CD4-positive, CD25-positive, alpha-beta regulatory T cell (primary cell): ENCODE measurements around the gene LRMDA. TPM values are rescaled to one million over a fixed set of nuclear protein-coding genes. Genes with fewer than 3 reads are reported as not detected.

Source experiments
- ATAC-seq, 2 donors: fragments of 150-1000 bp; cut with Tn5 transposase; one replicate each; pipeline ENCODE4 v1.10.0; 2021; ENCODE audit warnings: low read depth in 2 of 2, moderate number of reproducible peaks in 2 of 2, moderate library complexity in 1 of 2
- DNase-seq, 3 donors: peaks; one replicate each; pipeline versions ENCODE4 v3.0.0 to v3.0.0-alpha.2; 2012 to 2022; ENCODE audit warnings: mixed read lengths in 1 of 3
- H3K27ac ChIP-seq: one replicate; pipeline ENCODE4 v1.7.0; 2013; ENCODE audit warnings: mild to moderate bottlenecking, low read length; ENCODE audit not compliant: insufficient read depth, poor library complexity, severe bottlenecking
- H3K27me3 ChIP-seq: one replicate; pipeline ENCODE4 v1.7.0; 2013; ENCODE audit warnings: low read length; ENCODE audit not compliant: control insufficient read depth, insufficient read depth
- H3K36me3 ChIP-seq: one replicate; pipeline ENCODE4 v1.7.0; 2013; ENCODE audit warnings: mild to moderate bottlenecking, low read length, moderate library complexity; ENCODE audit not compliant: control insufficient read depth, insufficient read depth
- H3K4me1 ChIP-seq: 2 replicates; pipeline ENCODE4 v1.7.0; 2013; ENCODE audit warnings: mild to moderate bottlenecking, low read length; ENCODE audit not compliant: insufficient read depth, control insufficient read depth, poor library complexity, severe bottlenecking
- H3K4me3 ChIP-seq: one replicate; pipeline ENCODE4 v1.7.0; 2013; ENCODE audit warnings: low read depth, mild to moderate bottlenecking, low read length, moderate library complexity
- H3K9me3 ChIP-seq, 2 experiments: 1 replicate in 1 of 2; 2 replicates in 1 of 2; pipeline ENCODE4 v1.7.0; 2013; ENCODE audit warnings: low read length in 2 of 2, mild to moderate bottlenecking in 1 of 2, moderate library complexity in 1 of 2; ENCODE audit not compliant: control insufficient read depth in 2 of 2
- H3K27ac Mint-ChIP-seq, 3 donors: one replicate each; pipeline ENCODE4 v1.8.0; 2020 to 2022; ENCODE audit warnings: mild to moderate bottlenecking in 3 of 3, mixed read lengths in 3 of 3, moderate library complexity in 2 of 3
- H3K27me3 Mint-ChIP-seq: one replicate; pipeline ENCODE4 v1.8.0; 2022; ENCODE audit warnings: mild to moderate bottlenecking, mixed read lengths
- H3K36me3 Mint-ChIP-seq: one replicate; pipeline ENCODE4 v1.8.0; 2020; ENCODE audit warnings: mixed read lengths
- H3K4me1 Mint-ChIP-seq, 4 donors: one replicate each; pipeline ENCODE4 v1.8.0; 2020 to 2022; ENCODE audit warnings: mixed read lengths in 4 of 4, mild to moderate bottlenecking in 1 of 4
- H3K4me3 Mint-ChIP-seq, 4 donors: one replicate each; pipeline ENCODE4 v1.8.0; 2020 to 2022; ENCODE audit warnings: mild to moderate bottlenecking in 4 of 4, mixed read lengths in 4 of 4, moderate library complexity in 3 of 4
- H3K9me3 Mint-ChIP-seq, 7 donors: one replicate each; pipeline ENCODE4 v1.8.0; 2020 to 2022; ENCODE audit warnings: mixed read lengths in 7 of 7, mild to moderate bottlenecking in 3 of 7, moderate library complexity in 2 of 7
- polyA plus RNA-seq, 4 donors: library from polyadenylated mRNA; unstranded; fragments of 300-500 nt; fragmentation: Illumina TruSeq; gene quantifications; one replicate each; pipeline ENCODE4 v1.2.3, GENCODE V29; 2021
- total RNA-seq: library from RNA; stranded (reverse); gene quantifications from one replicate; pipeline ENCODE4 v1.2.3, GENCODE V29; 2022

LRMDA gene
- total and polyA plus RNA-seq, 5 donors from 2014 or later: 0.10 TPM; not detected in 4

- Mint-ChIP-seq H3K9me3 (peaks cover 0 to 8% (median 3%) of the 10 kb centered on the region in 7 donors), H3K4me1 (peaks cover 0 to 11% (median 0%) of the 10 kb centered on the region in 4 donors), H3K27me3 (no peaks in the 10 kb centered on the region), H3K4me3 (no peak overlapping the region), H3K27ac (no peak overlapping the region), H3K36me3 (no peaks in the 10 kb centered on the region)
- Histone ChIP-seq H3K27ac (no peak overlapping the region), H3K36me3 (no peaks in the 10 kb centered on the region), H3K4me1 (no peaks in the 10 kb centered on the region), H3K4me3 (no peak overlapping the region), H3K27me3 (no peaks in the 10 kb centered on the region), H3K9me3 (no peaks in the 10 kb centered on the region)
- ATAC-seq (no peak), DNase-seq (no peak)
These were observed 866.4 kb downstream of the LRMDA start for GRCh38 chr10:76297780-76298281.

GRCh38 chr10:76298329-76298728, 866.9 kb downstream of the LRMDA start:
- Mint-ChIP-seq H3K27ac (no peak overlapping the region), H3K4me1 (peaks cover 0 to 12% (median 0%) of the 10 kb centered on the region in 4 donors), H3K9me3 (peaks cover 0 to 8% (median 3%) of the 10 kb centered on the region in 7 donors), H3K27me3 (no peaks in the 10 kb centered on the region), H3K4me3 (no peak overlapping the region), H3K36me3 (no peaks in the 10 kb centered on the region)
- no peaks in the 10 kb centered on the region for H3K27me3 ChIP-seq
- H3K27ac ChIP-seq: no peak overlapping the region
- DNase-seq (no peak), ATAC-seq (no peak)
- no peaks in the 10 kb centered on the region for H3K36me3 ChIP-seq
- no peaks in the 10 kb centered on the region for H3K4me1 ChIP-seq
- no peak overlapping the region for H3K4me3 ChIP-seq
- no peaks in the 10 kb centered on the region for H3K9me3 ChIP-seq

- H3K4me3 Mint-ChIP-seq: no peak overlapping the region
- peaks cover 0 to 18% (median 2%) of the 10 kb centered on the region in 4 donors for H3K4me1 Mint-ChIP-seq
- no peaks in the 10 kb centered on the region for H3K27me3 ChIP-seq
- no peak overlapping the region for H3K27ac Mint-ChIP-seq
- H3K4me3 ChIP-seq: no peak overlapping the region
- H3K9me3 Mint-ChIP-seq: peaks cover 0 to 8% (median 3%) of the 10 kb centered on the region in 7 donors
- ATAC-seq: no peak
- no peaks in the 10 kb centered on the region for H3K36me3 Mint-ChIP-seq
- peaks cover 1% of the 10 kb centered on the region for H3K27me3 Mint-ChIP-seq
- no peaks in the 10 kb centered on the region for H3K4me1 ChIP-seq
- no peaks in the 10 kb centered on the region for H3K36me3 ChIP-seq
- H3K27ac ChIP-seq: no peak overlapping the region
- H3K9me3 ChIP-seq: no peaks in the 10 kb centered on the region
- DNase-seq: no peak
These were observed 868.1 kb downstream of the LRMDA start for GRCh38 chr10:76299501-76299900.

GRCh38 chr10:76301211-76301610, 869.8 kb downstream of the LRMDA start:
- H3K4me3 Mint-ChIP-seq: no peak overlapping the region
- Histone ChIP-seq H3K9me3 (no peaks in the 10 kb centered on the region), H3K4me3 (no peak overlapping the region), H3K27ac (no peak overlapping the region), H3K36me3 (no peaks in the 10 kb centered on the region), H3K4me1 (no peaks in the 10 kb centered on the region), H3K27me3 (no peaks in the 10 kb centered on the region)
- H3K27me3 Mint-ChIP-seq: peaks cover 4% of the 10 kb centered on the region
- H3K4me1 Mint-ChIP-seq: peaks cover 0 to 18% (median 2%) of the 10 kb centered on the region in 4 donors
- H3K36me3 Mint-ChIP-seq: no peaks in the 10 kb centered on the region
- DNase-seq (no peak), ATAC-seq (no peak)
- no peak overlapping the region for H3K27ac Mint-ChIP-seq
- peaks cover 0 to 4% (median 0%) of the 10 kb centered on the region in 7 donors for H3K9me3 Mint-ChIP-seq

- no peaks in the 10 kb centered on the region for H3K36me3 Mint-ChIP-seq
- Histone ChIP-seq H3K9me3 (no peaks in the 10 kb centered on the region), H3K36me3 (no peaks in the 10 kb centered on the region), H3K27me3 (no peaks in the 10 kb centered on the region), H3K4me1 (no peaks in the 10 kb centered on the region), H3K4me3 (no peak overlapping the region), H3K27ac (no peak overlapping the region)
- H3K27ac Mint-ChIP-seq: no peak overlapping the region
- no peak overlapping the region for H3K4me3 Mint-ChIP-seq
- H3K9me3 Mint-ChIP-seq: peaks cover 0 to 4% (median 0%) of the 10 kb centered on the region in 7 donors
- DNase-seq: peak in 1 of 3 donors; percentile 2
- no peak for ATAC-seq
- H3K4me1 Mint-ChIP-seq: peaks cover 0 to 18% (median 2%) of the 10 kb centered on the region in 4 donors
- H3K27me3 Mint-ChIP-seq: peaks cover 4% of the 10 kb centered on the region
These were observed 870.5 kb downstream of the LRMDA start for GRCh38 chr10:76301950-76302349.

DNA sequence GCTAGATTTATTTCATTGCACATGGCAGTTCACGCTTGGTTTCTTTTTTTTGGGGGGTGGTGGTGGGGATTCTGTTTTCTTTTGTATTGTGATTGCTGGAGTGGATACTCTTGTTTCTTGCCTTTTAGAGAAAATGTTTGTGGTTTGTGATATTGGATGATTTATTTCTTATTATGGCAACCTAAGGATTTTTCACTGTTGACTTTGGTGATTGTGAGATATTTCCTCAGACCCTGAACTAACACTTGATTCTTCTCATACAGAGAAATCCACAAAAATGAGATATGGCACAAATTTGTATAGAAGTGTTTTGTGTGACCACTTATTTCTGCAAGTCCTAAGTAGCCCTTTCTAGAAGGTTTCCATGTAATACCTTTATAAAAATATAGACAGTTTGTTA, 871.1 kb downstream of the LRMDA start:
- Histone ChIP-seq H3K36me3 (no peaks in the 10 kb centered on the region), H3K27ac (no peak overlapping the region), H3K4me3 (no peak overlapping the region), H3K9me3 (no peaks in the 10 kb centered on the region), H3K4me1 (no peaks in the 10 kb centered on the region), H3K27me3 (no peaks in the 10 kb centered on the region)
- DNase-seq: no peak
- Mint-ChIP-seq H3K9me3 (peaks cover 0 to 4% (median 0%) of the 10 kb centered on the region in 7 donors), H3K36me3 (no peaks in the 10 kb centered on the region), H3K4me1 (peaks cover 0 to 18% (median 2%) of the 10 kb centered on the region in 4 donors), H3K27ac (no peak overlapping the region), H3K27me3 (peaks cover 4% of the 10 kb centered on the region), H3K4me3 (no peak overlapping the region)
- no peak for ATAC-seq

DNA sequence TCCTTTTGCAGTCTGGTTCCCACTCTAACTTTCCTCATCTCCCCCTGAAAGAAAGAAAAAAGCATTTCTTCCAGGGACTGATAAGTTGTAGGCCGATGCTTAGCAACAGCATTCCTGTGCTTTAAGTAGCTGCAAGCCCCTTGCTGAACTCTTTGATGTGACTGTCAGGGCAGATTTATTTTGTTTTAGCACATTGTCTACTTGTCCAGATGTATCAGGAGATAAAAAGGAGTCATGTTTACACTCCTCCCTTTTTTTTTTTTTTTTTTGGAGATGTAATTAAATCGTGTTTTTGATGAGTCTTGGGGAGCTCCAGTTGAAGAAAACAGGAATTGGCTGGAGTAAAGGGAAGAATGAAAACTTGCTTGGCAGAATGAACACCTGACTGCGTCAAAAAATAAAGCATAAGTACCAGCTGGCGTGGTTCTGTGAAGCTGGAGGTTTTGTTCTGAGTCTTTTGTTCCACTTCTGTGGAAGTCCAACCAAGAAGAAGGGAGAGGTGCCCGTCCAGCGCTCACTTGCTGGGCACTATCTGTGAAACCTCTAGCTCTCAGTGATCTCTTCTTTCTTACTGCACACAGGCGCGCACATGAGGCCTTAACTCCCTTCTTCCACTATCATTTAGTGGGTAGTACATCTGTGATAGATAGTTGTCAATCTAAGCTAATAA, 871.7 kb downstream of the LRMDA start:
- no peaks in the 10 kb centered on the region for H3K4me1 ChIP-seq
- H3K4me1 Mint-ChIP-seq: peaks cover 0 to 18% (median 2%) of the 10 kb centered on the region in 4 donors

More for the DNA sequence above, 871.7 kb downstream of the LRMDA start:
- H3K4me3 Mint-ChIP-seq: no peak overlapping the region
- peak overlapping the region in 1 of 3 donors; percentile 6 for H3K27ac Mint-ChIP-seq
- no peaks in the 10 kb centered on the region for H3K27me3 ChIP-seq
- no peaks in the 10 kb centered on the region for H3K36me3 Mint-ChIP-seq
- H3K36me3 ChIP-seq: no peaks in the 10 kb centered on the region
- no peaks in the 10 kb centered on the region for H3K9me3 ChIP-seq
- H3K4me3 ChIP-seq: no peak overlapping the region
- H3K9me3 Mint-ChIP-seq: peaks cover 0 to 4% (median 0%) of the 10 kb centered on the region in 7 donors
- H3K27ac ChIP-seq: no peak overlapping the region
- no peak for ATAC-seq
- no peak for DNase-seq
- peaks cover 4% of the 10 kb centered on the region for H3K27me3 Mint-ChIP-seq
